GM20431 (cell line): ENCODE data around the gene PADI3.
"Not testable (repeated sequence)": the region's sequence is repeated elsewhere in the genome, so short reads cannot be mapped to it uniquely, and the experiment has no call there.

Source experiments
- in situ Hi-C: fragments of 300-500 bp; cut with MseI, MboI; formaldehyde crosslinking; loops from one replicate; pipeline ENCODE4 v1.15.0; 2020; ENCODE audit warnings: low sequenced_read_pairs; ENCODE audit not compliant: unreplicated experiment

The PADI3 gene

DNA sequence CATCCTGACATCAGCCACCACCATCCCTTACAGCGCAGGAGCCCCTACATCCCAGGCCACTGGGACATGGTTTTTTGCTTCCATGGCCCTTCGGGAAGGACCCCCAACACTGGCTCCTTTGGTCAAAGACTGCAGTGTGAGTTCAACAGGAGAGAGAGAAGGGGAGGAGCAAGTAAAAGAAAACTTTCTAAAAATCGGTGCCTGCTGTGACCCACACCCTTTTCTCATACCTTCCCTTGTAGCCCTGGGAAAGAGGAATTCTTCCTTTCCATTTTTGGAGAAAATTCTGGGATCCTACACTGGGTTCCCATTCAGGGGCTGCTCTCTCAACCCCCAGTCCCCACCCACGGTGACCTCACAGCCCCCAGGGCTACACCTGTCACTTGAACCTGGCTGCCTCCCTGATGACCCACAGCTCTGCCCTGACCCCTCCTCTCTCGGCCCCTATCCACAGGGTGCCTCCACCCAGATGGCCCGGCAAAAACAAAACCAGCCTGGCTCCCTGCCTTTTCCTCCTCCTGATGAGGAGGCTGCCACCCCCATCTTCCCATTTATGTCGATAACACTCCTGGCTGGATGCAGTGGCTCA is 66.7 kb downstream of the PADI3 start:
- in situ Hi-C loops, result no loop called here

- in situ Hi-C loops, result no loop called here
Measured at GRCh38 chr1:17316704-17317103, 67.8 kb downstream of the PADI3 start.

DNA sequence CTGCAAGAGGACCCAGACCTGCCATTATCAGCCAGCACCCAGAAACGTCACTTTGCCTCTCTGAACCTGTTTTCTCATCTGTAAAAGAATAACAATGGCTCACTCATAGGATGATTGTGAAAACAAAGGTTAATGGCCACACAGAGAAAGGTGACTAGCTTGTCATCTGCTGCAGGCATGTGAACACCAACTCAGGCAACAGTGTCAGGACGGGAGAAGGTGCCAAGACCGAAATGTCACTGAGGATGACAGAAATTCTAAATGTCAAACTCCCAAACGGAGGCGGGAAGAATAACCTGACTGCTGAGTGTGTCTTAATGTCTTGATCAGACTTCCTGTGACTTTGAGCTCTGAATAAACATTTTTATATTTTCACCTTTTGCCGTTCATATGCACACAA is 69.4 kb downstream of the PADI3 start:
- in situ Hi-C loops, result no loop called here

DNA sequence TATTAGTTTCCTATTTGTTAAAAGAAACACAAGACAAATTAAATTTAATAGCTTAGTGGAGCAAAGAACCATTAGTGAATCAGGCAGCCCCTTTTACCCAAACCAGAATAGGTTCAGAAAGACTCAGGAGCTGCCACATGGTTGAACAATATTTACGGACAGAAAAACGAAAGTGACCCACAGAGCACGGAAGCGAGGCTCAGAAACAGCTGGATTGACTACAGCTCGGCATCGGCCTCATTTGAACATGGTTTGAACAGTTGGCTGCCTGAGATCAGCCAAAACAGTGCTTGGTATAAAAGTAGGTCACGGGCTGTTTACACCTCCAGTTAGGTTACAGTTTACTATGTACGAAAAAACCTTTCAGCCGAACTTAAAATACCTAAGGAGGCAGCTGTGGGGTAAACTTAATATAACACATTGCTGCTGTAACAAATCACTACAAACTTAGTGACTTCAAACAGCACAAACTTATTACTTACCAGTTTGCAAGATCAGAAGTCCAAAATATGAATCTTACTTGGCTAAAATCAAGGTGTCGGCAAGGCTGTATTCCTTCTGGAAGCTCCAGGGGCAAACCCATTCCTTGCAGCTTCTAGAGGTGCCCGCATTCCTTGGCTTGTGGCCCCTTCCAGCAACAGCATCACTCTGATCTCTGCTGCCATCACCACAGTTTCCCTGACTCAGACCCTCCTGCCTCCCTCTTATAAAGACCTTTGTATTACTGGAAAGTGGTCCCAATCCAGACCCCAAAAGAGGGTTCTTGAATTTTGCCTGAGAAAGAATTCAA is 70.9 kb downstream of the PADI3 start:
- in situ Hi-C loops, result no loop called here

DNA sequence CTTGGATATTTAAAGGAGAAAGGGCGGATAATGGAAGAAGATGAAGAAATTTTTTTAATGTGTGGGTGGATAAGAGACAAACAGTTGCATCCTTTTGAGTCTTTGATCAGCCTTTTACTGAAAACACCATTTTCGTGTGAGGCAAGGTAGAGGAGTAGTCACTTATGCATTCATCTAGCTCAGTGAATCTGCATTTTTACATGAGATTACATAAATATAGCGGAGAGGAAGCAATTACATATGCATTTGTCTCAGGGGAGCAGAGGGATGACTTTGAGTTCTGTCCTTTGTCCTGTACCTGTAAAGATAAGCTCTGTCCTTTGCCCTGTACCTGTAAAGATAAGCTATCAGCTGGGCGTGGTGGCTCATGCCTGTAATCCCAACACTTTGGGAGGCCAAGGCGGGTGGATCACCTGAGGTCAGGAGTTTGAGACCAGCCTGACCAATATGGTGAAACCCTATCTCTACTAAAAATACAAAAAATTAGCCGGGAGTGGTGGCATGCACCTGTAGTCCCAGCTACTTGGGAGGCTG is 73.0 kb downstream of the PADI3 start:
- in situ Hi-C loops, result not testable (repeated sequence)

DNA sequence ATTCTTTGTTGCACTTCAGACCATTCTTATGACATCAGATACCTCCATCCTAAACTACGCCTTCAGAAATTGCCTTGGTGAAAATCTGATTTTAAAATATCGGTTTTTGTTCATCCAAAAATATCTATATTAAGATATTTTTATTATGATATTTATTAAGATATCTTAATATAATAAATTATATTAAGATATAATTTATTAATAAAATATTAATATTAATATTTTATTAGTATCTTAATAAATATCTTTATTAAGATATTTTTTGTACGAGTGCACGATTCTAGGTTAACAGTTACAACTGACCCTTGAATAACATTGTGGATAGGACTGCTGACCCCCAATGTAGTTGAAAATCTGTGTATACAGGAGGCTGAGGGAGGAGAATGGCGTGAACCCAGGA is 80.0 kb downstream of the PADI3 start:
- in situ Hi-C loops, result no loop called here

- in situ Hi-C loops, result no loop called here
Measured at GRCh38 chr1:17329610-17330009, 80.7 kb downstream of the PADI3 start.

- in situ Hi-C loops, result no loop called here
Measured at GRCh38 chr1:17330856-17331255, 82.0 kb downstream of the PADI3 start.

DNA sequence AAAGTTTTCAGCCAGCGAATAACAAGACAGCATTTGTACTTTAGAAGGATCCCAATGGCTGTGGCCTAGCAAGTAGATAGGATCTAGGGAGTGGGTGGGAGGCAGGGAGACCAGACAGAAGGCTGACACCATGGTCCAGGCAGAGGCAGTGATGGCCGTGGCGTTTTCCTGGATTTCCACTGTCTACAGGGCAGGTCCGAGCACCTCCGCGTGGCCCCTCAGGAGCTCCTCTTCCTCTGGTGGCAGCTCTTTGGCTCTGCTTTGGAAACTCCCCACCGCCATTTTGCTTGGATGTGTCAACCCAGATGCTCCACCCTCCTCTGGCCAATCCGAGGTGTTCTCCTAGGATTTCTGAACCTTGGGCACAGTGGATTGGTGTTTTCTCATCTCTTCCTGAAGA is 84.2 kb downstream of the PADI3 start:
- in situ Hi-C loops, result no loop called here
